ENCODE measurements around the gene ARHGEF7.

The ARHGEF7 gene

DNA sequence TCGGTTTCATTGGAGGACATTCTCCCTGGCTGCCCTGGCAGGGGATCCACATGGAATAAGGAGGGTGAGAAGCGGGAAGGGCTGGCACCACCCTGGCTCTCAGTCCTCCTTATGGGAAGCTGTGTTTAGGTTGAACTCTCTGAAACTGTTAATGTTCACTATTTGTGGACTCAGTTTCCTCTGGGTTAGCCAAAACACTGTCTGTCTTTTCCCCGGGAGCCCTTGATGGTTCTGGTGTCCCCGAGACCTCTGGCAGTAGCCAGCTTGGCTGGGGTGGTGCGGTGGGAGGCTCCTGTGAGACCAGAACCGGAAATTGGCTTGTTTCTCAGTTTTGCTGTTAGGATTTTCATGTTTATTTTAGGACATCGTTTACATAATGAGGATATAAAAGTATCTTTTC, 157.0 kb downstream of the ARHGEF7 start:
- no peaks in the 10 kb centered on the region for H3K27me3 Mint-ChIP-seq (ENCODE audit: low read depth)
- peaks cover 20% of the 10 kb centered on the region for H3K36me3 Mint-ChIP-seq (ENCODE audit: low read depth)
- peaks cover 21% of the 10 kb centered on the region for H3K4me1 Mint-ChIP-seq (ENCODE audit: low read depth)
- no peak overlapping the region for H3K4me3 Mint-ChIP-seq
- no peak overlapping the region for H3K27ac Mint-ChIP-seq
- no peaks in the 10 kb centered on the region for H3K9me3 Mint-ChIP-seq

DNA sequence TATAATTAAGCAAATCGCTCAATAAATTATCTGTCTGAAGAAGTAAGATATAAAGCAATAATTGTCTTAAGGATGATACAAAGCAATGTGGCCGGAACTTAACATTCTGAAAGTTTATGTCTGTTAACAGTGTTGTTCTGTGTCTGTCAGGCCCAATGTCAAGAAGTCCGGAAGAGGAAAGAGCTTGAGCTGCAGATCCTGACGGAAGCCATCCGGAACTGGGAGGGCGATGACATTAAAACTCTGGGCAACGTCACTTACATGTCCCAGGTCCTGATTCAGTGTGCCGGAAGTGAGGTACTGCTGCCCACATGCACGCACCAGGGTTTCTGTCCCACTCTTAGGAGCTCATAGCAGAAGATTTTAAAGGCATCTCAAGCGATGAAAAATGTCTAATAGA, 160.3 kb downstream of the ARHGEF7 start:
- Mint-ChIP-seq H3K4me3 (no peak overlapping the region), H3K27me3 (ENCODE audit: low read depth) (no peaks in the 10 kb centered on the region), H3K27ac (no peak overlapping the region), H3K4me1 (ENCODE audit: low read depth) (peaks cover 18% of the 10 kb centered on the region), H3K9me3 (no peaks in the 10 kb centered on the region), H3K36me3 (ENCODE audit: low read depth) (peaks cover 23% of the 10 kb centered on the region)

DNA sequence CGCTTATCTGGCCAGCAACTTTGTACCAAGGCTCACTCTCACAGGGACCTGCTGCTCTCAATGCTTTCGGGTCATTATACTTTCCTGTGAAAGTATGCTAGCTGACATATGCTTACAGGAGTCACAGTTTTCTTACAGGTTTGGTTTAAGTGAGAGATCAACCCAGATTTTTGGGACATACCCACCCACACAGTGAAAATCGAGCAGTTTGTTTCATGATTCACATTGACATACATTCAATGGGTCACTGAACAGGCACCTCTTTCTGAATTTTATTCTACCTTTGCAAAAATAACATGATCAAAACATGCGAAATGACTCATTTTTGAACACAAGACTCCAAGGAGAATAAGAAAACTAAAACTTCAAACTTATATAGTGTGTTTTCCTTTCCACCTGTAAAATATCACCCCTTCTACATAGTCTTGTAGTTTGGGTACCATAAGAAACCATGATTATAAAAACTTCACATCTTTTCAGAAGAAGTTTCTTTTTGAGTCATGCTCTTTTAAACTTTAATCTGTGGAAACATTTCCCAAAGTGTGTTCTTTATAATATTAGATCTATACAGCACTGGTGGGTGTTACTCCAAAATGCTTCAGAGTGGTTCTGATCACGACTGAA, 161.0 kb downstream of the ARHGEF7 start:
- H3K27ac Mint-ChIP-seq, result no peak overlapping the region
- H3K4me3 Mint-ChIP-seq, result no peak overlapping the region
- H3K4me1 Mint-ChIP-seq (ENCODE audit: low read depth), result peaks cover 17% of the 10 kb centered on the region
- H3K36me3 Mint-ChIP-seq (ENCODE audit: low read depth), result peaks cover 23% of the 10 kb centered on the region
- H3K27me3 Mint-ChIP-seq (ENCODE audit: low read depth), result no peaks in the 10 kb centered on the region
- H3K9me3 Mint-ChIP-seq, result no peaks in the 10 kb centered on the region

DNA sequence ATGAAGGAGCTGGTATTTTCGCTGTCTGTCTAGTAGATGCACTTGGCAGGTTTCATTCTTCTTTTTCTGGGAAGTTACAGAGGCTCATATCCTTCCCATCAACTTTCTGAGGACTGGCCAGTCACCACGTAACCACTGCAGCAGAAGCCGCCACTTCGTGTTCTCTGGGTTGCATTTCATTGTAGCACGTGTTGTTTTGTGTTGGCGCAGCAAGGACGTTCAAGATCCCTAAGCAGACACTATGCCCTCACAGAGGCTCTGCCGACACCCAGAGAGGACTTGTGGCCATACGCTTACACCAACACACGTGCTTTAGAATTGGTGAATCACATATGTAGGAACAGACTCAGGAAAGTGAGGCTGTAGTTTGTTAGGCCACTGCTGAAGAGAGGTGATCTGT, 163.1 kb downstream of the ARHGEF7 start:
- Mint-ChIP-seq H3K36me3 (ENCODE audit: low read depth) (peaks cover 30% of the 10 kb centered on the region), H3K9me3 (no peaks in the 10 kb centered on the region), H3K27ac (peak overlapping the region; percentile 65), H3K4me3 (peak overlapping the region; percentile 3), H3K27me3 (ENCODE audit: low read depth) (no peaks in the 10 kb centered on the region), H3K4me1 (ENCODE audit: low read depth) (peaks cover 17% of the 10 kb centered on the region)

DNA sequence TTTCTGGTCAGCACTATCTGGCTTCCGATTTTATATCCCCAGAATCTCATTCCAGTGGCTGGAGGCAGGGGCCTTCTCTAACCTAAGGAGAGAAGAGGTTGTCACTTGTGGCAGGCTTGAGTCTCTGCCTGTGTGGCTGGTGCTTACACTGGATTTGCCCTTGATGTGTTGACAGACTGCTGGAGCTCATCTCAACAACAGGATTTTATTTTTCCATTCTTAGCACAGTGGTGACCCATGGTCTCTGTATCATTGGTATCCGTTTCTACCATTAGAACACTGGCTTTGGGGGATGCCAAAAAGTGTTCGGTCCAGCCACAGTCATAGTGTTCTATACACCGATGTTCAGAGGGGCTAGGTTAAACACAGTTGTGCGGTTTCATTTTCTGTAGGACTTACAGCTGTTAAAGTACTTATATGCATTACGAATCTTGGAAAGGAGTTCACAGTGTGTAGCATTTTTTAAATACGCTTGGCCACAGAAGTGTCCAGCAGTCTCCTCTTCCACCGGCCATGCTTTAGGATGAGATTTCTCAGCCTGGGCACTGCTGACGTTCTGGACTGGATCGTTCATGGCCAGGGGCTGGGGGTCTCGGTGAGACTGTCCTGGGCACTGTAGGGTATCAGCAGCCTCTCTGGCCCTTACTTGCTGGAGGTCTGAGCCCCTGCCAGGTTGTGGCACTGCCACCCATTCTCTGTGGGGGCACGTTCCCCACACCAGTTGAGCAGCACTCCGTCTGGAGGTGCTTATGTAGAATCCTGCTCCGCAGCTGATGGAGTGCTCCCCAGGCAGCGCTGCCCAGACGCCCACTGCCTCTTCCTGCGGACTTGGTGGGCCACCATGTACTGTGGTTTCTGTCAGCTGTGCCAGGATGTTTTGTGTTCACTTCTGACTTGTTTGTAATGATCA, 163.9 kb downstream of the ARHGEF7 start:
- peak overlapping the region; percentile 19 for H3K27ac Mint-ChIP-seq
- peaks cover 17% of the 10 kb centered on the region for H3K4me1 Mint-ChIP-seq (ENCODE audit: low read depth)
- H3K27me3 Mint-ChIP-seq (ENCODE audit: low read depth), result no peaks in the 10 kb centered on the region
- no peaks in the 10 kb centered on the region for H3K9me3 Mint-ChIP-seq
- H3K4me3 Mint-ChIP-seq, result no peak overlapping the region
- peaks cover 37% of the 10 kb centered on the region for H3K36me3 Mint-ChIP-seq (ENCODE audit: low read depth)

DNA sequence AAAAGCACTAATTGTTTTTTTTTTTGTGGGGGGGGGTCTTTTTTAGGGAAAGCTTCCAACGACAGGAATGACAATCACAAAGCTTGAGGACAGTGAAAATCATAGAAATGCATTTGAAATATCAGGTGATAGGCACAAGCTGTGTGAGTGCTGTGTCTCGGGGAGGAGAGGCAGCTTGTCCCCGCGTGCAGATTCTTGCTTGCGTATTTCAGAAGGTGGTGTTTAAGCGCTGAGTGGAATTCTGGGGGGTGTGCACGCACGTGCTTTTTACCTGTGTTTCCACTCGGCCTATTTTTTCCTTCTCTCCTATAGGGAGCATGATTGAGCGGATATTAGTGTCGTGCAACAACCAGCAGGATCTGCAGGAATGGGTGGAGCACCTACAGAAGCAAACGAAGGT, 165.1 kb downstream of the ARHGEF7 start:
- Mint-ChIP-seq H3K4me3 (no peak overlapping the region), H3K36me3 (ENCODE audit: low read depth) (peaks cover 37% of the 10 kb centered on the region), H3K9me3 (no peaks in the 10 kb centered on the region), H3K27ac (no peak overlapping the region), H3K27me3 (ENCODE audit: low read depth) (no peaks in the 10 kb centered on the region), H3K4me1 (ENCODE audit: low read depth) (peaks cover 14% of the 10 kb centered on the region)

DNA sequence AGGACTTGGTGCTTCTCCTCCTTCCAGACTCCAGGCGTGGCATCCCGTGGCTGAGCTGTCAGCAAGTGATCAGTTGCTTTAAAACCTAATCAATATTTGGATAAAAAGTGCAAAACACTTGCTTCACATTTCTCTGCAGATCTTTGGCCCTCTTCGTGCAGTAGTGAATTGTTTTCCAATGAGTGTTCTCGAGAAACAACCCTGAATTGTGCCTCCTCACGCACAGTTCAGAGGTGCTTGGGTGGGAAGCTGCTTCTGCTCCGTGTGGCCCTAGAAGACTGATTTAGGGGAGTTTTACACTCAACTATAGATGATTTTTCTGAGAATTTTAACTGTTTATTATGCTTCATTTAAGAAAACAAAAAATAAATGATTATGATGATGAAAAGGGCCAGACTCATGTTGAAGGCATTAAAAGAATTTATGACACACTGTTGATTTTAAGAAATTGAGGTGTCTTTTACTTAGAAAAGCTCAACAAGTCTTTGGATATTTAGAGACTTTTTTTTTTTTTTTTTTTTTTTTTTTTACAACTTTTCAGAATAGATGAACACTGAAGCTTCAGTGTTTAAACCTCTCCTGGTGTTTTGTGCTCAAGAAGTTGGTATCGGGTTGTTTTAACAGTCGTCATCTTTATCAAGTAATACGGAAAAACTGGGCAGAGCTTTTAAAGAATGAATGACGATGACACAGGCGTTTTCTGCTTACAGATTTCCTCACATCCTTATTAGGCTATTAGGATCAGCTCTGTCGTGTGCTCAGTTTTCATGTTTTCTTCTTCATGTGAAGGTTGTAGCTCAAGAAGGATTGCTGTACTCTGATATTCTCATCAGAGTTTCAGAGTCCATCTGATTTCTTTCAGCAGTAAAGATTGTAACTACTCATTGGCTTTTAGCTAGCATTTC, 165.8 kb downstream of the ARHGEF7 start:
- no peaks in the 10 kb centered on the region for H3K9me3 Mint-ChIP-seq
- H3K27me3 Mint-ChIP-seq (ENCODE audit: low read depth), result no peaks in the 10 kb centered on the region
- no peak overlapping the region for H3K27ac Mint-ChIP-seq
- H3K4me1 Mint-ChIP-seq (ENCODE audit: low read depth), result peaks cover 10% of the 10 kb centered on the region
- H3K36me3 Mint-ChIP-seq (ENCODE audit: low read depth), result peaks cover 30% of the 10 kb centered on the region
- no peak overlapping the region for H3K4me3 Mint-ChIP-seq

DNA sequence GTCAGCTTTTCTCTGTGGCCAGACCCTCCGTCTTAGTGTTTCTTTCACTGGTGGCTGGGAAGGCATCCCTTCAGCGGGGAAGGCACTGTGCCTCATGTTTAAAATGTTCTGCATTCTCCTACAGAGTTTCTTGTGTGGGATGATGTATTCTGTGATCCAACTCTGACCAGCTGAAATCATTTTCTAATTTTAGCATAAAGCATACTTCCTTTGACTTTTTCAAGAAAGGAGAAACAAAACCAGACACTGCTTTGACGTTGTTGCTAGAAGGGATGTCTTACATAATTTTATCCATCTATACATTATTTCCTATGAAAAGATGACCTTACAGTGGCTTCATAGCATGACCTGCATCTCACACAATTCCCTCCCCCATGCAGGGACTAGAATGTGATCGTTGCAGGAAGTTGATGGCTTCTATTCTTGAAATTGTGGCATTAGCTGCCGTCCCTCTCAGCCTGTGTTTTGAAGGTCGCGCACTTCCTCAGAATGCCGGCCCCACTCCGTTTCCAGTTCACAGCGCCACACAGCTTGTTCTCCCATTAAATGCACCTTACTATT, 166.7 kb downstream of the ARHGEF7 start:
- peaks cover 4% of the 10 kb centered on the region for H3K4me1 Mint-ChIP-seq (ENCODE audit: low read depth)
- H3K27me3 Mint-ChIP-seq (ENCODE audit: low read depth), result no peaks in the 10 kb centered on the region
- H3K9me3 Mint-ChIP-seq, result no peaks in the 10 kb centered on the region
- no peak overlapping the region for H3K4me3 Mint-ChIP-seq
- no peak overlapping the region for H3K27ac Mint-ChIP-seq
- peaks cover 31% of the 10 kb centered on the region for H3K36me3 Mint-ChIP-seq (ENCODE audit: low read depth)

DNA sequence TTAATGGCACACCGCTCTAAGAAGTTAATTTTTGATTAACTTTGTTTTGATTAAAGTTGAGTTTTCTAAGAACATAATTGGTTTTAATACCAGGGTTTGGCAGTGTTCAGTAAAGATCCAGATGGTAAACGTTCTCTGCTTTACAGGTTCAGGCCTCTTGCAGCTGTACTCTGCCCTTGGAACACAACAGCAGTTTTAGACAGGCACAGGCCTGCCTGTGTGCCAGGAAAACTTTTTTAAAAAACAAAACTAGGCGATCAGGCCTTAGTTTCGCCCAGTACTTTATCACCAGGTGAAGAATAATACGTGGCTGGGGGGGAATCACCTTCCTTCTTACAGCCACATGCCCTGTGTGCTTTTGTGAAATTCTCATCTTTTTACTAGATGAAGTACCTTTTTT, 167.3 kb downstream of the ARHGEF7 start:
- Mint-ChIP-seq H3K4me1 (ENCODE audit: low read depth) (peaks cover 4% of the 10 kb centered on the region), H3K27me3 (ENCODE audit: low read depth) (no peaks in the 10 kb centered on the region), H3K36me3 (ENCODE audit: low read depth) (peaks cover 31% of the 10 kb centered on the region), H3K4me3 (no peak overlapping the region), H3K9me3 (no peaks in the 10 kb centered on the region), H3K27ac (no peak overlapping the region)

DNA sequence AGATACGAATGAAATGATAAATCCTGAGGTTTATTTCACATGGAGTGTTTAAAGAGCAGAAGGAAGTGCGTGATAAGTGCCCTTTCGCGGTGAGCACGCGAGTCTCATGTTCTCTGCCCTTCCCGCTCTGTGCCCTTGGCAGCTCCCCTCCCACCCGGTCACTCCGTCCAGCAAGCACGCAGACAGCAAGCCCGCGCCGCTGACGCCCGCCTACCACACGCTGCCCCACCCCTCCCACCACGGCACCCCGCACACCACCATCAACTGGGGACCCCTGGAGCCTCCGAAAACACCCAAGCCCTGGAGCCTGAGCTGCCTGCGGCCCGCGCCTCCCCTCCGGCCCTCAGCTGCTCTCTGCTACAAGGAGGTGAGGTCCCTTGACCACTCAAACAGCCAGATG, 167.9 kb downstream of the ARHGEF7 start:
- no peak overlapping the region for H3K4me3 Mint-ChIP-seq
- H3K27me3 Mint-ChIP-seq (ENCODE audit: low read depth), result no peaks in the 10 kb centered on the region
- H3K4me1 Mint-ChIP-seq (ENCODE audit: low read depth), result peaks cover 2% of the 10 kb centered on the region
- peaks cover 27% of the 10 kb centered on the region for H3K36me3 Mint-ChIP-seq (ENCODE audit: low read depth)
- H3K27ac Mint-ChIP-seq, result no peak overlapping the region
- no peaks in the 10 kb centered on the region for H3K9me3 Mint-ChIP-seq

DNA sequence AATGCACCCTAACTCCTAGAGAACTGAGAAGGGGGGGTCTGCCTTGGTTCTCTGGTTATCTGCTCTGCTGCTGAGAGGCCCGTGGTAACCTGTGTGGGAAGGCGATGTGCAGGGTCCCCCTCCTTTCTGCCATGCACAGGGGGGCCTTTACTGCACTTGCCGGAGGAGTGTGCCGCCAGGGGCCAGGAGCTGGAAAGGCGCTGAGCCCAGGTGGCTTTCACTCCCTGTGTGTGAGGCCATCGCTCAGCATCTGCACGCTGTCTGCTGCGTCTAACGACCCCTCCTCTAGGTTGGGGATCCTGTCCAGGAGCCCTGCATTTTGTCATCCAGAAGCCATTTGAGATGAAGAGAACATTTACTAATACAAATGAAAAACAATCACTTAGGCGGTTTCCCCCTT, 168.3 kb downstream of the ARHGEF7 start:
- Mint-ChIP-seq H3K27ac (no peak overlapping the region), H3K4me3 (no peak overlapping the region), H3K27me3 (ENCODE audit: low read depth) (no peaks in the 10 kb centered on the region), H3K4me1 (ENCODE audit: low read depth) (peaks cover 2% of the 10 kb centered on the region), H3K9me3 (no peaks in the 10 kb centered on the region), H3K36me3 (ENCODE audit: low read depth) (peaks cover 26% of the 10 kb centered on the region)

DNA sequence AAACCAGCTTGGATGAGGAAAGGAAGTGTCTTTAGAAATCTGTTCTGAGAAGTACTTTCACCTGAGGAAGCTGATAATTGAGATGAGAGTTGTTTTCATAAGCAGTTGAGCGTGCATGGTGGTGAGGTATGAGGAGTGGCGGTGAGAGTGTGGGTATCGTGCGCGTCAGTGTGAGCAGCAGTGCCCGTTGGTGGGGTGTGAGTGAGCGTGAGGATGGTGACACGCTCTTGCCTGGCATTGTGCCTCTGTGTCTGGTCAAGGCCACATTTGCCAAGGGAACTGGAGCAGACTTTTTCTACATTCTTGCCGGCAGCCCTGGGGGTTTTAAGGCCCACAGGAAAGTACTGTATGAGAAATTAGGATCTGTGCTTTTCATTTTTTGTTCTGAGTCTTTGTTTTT, 168.9 kb downstream of the ARHGEF7 start:
- Mint-ChIP-seq H3K9me3 (no peaks in the 10 kb centered on the region), H3K27me3 (ENCODE audit: low read depth) (no peaks in the 10 kb centered on the region), H3K27ac (no peak overlapping the region), H3K36me3 (ENCODE audit: low read depth) (peaks cover 23% of the 10 kb centered on the region), H3K4me3 (no peak overlapping the region), H3K4me1 (ENCODE audit: low read depth) (no peaks in the 10 kb centered on the region)

DNA sequence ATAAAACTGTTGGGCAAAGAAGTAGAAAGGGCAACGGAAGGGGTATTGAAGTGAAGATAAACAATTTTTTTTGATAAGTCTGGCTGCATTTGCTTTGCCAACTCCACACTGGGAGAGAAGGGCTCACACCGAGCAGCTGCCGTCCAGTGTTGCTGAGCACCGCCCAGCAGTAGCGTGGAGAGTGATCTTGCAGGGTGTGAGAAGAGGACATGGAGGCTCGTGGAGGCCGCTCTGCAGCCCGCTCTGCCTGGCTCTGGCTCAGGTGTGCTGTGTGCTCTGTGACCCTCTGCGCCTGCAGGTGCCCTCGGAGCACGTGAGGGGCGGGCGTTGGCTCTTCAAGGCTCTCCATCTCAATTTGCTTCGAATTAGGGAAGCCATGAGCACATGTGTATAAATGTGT, 169.5 kb downstream of the ARHGEF7 start:
- peaks cover 27% of the 10 kb centered on the region for H3K36me3 Mint-ChIP-seq (ENCODE audit: low read depth)

DNA sequence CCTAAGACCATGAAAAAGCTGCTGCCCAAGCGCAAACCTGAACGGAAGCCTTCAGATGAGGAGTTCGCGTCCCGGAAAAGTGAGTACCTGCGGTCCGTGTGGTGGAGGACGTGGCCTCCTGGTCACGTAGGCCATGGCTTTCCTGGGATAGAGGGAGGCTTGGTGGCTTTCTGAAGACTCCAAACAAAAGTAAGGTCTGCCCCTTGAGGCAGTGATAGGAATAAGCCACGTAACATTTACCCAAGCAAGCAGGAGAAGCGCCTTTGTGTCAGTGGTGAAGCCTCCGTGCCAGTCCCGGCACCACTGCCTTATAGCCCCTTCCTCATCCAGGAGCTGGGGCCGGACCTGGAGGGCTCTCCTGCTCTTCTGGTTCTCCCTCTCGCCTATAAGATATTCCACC, 171.1 kb downstream of the ARHGEF7 start:
- H3K27ac Mint-ChIP-seq, result no peak overlapping the region
- no peak overlapping the region for H3K4me3 Mint-ChIP-seq
- peaks cover 31% of the 10 kb centered on the region for H3K36me3 Mint-ChIP-seq (ENCODE audit: low read depth)
- H3K27me3 Mint-ChIP-seq (ENCODE audit: low read depth), result no peaks in the 10 kb centered on the region
- H3K4me1 Mint-ChIP-seq (ENCODE audit: low read depth), result no peaks in the 10 kb centered on the region
- H3K9me3 Mint-ChIP-seq, result no peaks in the 10 kb centered on the region

More for the DNA sequence above, 169.5 kb downstream of the ARHGEF7 start:
- Mint-ChIP-seq H3K4me1 (ENCODE audit: low read depth) (no peaks in the 10 kb centered on the region), H3K27ac (no peak overlapping the region), H3K4me3 (no peak overlapping the region), H3K27me3 (ENCODE audit: low read depth) (no peaks in the 10 kb centered on the region), H3K9me3 (no peaks in the 10 kb centered on the region)
